CD1c-positive myeloid dendritic cell (primary cell): Measurements from ENCODE around the gene SMAD7.

ENCODE experiments used
- DNase-seq: peaks from one replicate; pipeline ENCODE4 v3.0.0-alpha.2; 2016; ENCODE audit errors: extremely low spot score

Gene SMAD7

DNA sequence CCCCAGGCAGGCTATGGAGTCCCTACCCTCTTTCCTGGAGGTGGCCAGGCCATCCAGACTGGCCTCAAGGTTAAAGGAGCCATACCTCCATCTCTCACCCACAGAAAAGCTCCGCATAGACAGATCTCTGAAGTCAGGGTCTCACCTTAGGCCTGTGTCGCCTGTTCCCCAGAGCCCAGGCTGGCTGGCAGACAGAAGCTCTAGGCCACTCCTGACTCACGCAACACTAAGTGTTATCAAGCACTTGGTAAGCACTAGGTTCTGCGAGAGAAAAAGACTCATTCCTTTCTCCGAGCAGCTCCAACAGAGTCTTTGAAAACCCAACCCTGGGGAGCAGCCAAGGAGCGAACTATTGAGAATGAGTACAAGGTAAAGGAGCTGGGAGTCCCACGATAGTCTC lies 6.1 kb downstream of the SMAD7 start:
- DNase-seq, result no peak

DNA sequence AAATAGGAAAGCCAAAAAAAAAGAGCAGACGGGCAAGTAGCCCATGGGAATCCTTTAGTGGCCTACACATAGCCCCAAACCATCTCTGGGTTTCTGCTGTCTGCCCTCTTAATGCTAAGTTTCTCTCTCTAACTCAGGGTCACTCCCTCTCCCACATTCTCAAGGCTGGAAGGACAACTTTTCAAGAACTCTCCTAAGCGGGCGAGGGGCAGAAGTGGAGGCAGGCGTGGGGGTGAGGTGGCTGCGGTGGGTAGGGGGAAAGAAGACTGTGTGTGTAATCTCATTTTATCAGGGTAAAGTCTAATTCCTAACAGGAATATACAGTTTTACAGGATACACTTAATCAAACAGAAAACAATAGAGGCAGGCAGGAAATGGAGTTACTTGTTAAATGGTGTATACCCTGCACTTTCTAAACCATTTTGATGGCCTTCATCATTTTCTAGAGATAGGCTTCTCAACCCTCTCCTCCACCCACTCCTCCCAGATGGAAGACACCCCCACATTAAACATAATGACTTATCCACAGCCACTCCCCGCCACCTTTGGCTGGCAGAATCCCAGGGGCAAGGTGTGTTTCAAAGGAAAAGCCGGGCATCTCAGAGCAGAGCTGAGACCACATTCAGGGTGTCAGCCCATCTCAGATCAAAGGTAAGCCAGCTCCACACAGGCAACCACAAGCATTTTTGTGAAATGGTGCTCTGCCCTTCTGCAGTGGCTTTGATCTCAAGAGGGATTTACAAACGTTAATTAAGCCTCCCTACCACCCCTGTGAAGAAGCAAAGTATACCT lies 6.8 kb downstream of the SMAD7 start:
- DNase-seq, result no peak

DNA sequence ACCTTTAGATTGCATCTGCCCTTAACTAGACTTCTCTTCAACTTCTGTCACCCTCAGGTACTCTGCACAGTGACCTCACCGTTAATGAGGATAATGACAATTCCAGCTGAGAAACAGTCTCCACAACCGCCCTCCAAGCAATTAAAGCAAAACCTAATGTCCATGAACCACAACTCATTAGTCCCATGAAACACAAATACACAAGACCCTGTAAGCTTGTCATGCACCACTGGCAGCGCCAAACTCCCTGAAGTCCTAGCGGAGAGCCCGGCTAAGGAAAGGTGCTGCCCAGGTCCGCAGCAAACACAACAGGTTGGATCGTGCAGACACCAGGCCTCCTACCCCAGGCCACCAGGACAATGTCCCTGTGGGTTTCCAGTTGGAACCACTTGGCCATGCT lies 7.4 kb downstream of the SMAD7 start:
- no peak for DNase-seq

DNA sequence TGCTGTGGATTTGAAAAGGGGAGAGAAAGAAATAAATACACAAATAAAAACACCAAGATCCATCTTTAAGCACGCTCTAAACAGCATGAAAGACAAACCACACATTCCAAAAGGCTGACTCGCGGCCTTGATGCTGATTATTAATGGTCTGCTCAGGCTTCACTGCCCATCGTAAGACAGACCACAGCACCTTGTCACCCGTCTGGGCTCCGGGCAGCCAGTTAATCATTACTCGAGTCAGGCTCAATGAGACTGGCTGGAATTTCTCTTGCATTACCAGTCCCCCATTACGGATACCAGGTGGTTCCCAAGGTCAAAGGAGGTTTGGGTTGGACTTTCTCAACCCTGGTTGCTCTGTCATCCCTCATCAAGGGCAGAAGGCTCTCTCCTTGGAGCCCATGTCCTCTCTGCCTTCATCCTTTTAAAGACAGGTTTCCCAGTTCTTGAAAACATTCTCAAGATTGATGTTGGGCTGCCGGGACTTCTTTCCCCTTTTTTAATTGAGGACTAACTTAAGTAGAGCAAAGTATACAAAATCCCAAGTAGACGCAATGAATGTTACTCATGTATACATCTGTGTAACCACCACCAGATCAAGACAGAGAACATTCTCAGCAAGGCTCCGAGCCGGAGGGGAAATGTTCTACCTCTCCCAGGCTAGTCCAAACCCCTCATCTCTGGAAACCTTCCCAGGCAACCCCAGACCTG lies 8.1 kb downstream of the SMAD7 start:
- no peak for DNase-seq

DNA sequence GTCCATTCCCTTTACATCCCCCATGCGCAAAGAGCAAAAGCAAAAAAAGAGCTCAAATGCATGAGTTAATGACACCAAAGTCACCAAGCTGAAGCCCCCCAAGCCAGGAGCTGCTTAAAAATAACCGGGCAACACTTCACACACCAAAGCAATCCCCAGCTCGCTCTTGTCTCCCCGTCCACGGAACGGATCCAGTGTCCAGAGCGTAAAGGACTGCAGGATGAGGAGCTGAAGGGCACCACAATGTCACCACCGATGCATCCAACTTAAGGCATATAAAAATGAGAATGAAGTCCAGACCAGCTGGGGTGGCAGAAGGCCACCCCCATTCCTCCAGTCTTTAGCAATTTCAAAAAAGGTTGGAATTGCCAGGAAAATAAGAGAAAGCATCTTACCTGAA lies 8.7 kb downstream of the SMAD7 start:
- DNase-seq, result no peak

DNA sequence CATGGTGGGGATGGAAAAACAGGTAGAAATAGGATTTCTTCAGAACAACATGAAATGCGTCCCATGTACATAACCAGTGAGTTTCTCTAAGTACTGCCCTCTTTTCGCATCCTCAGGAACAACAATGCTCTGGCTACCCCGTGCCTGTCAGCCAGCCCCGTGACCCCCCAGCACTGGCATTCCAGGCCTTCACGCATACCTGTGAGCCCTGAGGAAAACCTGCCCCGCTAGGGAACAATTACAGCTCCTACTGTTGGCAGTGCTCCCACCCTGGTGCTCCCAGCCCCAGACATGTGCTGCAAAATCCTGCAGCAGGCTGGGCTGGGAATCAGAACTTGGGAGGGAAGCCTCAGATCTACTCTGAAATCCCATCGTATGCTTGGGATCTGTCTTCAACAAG lies 9.1 kb downstream of the SMAD7 start:
- no peak for DNase-seq

DNA sequence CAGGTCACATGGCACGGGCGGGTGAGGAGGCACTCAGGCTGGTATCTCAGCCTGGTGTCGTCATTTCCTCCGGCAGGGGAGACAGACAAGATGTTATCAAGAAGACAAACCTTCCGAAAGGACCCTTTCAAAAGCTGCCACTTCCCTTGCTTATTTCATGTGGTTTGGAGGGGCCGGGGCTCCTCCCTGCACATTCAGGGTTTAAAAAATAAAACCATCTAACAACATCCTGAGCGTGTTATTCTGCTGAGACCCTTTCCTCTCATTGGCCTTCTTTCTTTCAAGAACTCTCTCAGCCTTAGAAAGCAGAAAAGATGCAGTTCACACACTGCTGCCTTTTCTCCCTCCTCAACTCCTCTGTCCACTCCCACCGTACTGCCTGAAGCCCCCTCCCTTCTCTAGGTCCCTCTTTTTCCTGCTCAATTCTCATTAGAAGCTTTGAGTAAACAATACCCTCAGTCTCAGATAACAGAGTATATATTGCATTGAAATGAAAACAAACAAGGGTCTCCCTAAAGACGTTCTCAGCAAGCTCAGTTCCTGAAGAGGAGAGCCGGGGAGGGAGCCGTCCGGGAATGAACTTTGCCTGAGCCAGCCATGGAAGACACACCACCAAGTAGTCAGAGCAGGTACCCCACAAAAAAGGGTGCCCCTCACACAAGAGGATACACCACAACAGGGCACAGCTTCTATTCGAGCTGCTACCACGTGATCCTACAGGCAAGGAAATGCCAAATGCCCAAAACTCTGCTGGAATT lies 9.7 kb downstream of the SMAD7 start:
- DNase-seq, result peak; percentile 69

DNA sequence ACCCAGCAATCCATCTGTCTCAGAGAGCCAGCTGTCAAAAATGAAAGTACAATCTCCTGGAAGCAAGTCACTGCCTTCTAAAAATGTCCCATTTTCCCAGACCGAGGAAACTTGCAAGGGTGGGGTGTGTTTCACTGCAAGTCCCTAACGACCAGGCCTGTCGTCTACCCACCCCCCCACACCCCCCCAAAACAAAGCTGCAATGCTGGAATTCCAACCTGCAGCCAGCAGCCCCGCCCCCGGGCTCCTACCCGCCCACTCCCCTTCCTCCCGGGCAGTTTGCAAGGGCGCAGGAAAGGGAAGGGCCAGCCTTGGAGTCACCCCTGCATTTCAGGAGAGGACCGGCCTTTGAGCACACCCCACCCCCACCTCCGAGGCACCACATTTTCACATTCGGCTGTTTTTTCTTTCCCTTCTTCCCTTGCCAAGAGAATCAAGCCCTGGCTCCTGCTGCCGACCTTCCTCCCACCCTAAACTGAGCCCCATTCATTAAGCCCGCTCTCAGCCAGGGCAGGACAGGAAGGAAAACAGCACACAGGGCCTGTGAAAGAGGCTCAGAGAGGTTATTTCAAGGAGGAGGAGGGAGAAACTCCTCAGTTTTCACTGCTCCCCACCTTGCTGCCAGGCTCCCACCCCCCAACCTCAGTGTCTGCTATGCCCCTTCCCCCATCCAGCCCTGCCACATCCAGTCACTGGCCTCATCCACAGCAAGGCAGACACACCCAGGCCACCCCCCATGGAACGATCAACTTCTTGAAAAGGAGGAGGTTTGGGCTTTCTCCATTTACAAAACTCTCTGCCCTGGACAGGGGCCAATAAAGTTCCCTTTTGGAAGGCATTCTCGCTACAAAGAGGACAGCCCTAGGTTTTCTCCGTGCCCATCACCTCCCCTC lies 11.3 kb downstream of the SMAD7 start:
- peak; percentile 52 for DNase-seq

DNA sequence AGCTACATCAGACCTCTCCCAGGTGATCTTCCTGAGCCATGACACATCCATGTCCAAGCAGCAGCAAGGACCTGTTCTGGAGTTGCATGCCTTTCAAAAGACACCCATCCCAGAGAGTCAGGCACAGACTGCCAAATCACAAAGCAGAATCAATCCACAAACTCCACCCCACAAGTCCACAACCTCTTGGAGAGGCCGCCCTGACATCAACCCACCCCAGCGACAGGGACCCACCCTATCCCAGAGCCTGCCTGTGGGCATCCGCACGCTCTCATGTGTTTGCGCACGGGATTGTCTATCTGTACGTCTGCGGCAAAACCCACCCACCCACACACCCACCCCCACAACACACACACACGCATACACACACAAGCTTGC lies 11.9 kb downstream of the SMAD7 start:
- DNase-seq, result no peak

DNA sequence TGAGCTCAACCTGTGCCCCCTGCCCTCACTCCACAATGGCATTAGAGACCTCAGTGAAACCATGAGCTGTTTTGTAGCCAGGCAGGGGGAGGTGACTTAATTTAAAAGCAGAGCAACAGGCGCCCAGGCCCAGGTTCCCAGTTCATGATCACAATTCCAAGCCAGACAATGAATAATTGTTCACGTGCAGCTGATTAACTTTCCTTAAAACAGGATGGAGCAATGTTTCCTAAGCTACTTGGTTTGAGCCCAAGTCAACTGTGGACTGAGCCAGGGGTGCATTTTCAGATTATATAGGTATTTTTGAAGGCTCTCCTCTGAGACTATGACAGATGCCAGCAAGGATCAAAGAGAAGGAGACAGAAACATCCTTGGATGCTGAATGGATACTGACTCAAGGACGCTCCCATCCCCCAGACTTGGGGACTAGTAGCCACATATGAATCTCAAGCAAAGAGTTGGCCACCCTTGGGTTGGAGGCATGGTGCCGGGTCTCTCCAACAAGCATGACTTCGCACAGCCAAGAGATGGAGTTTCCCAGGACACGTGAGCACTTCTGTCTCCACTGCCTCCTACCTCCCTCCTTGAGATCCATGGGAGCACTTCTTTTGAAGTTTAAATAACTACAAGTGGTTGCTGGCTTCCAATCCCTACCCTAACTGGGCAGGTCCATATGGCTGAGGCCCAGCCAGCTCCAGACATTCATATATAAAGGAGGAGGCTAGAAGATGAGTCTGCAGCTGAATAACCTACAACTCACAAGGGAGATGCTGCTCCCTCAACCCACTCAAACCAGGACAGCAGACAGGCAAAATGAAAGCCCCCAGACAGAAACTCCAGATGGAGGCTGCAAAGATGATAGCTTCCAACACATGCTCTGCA lies 12.7 kb downstream of the SMAD7 start:
- no peak for DNase-seq

DNA sequence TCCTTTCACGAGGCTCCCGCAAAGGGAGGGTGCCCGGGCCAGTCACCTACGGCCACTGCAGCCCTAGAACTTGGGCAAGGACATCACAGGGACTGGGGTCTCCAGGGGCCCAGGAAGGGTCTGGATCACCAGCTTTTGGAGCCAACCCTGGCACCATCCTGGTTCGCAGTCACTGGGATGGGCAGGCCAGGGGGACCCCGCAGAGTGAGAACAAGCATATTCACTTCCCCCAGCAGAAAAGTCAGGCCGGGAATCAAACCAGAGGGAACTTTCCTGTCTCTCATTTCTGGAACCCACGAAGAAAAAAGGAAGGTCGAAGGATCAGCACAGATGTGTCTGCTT lies 15.4 kb downstream of the SMAD7 start:
- no peak for DNase-seq

DNA sequence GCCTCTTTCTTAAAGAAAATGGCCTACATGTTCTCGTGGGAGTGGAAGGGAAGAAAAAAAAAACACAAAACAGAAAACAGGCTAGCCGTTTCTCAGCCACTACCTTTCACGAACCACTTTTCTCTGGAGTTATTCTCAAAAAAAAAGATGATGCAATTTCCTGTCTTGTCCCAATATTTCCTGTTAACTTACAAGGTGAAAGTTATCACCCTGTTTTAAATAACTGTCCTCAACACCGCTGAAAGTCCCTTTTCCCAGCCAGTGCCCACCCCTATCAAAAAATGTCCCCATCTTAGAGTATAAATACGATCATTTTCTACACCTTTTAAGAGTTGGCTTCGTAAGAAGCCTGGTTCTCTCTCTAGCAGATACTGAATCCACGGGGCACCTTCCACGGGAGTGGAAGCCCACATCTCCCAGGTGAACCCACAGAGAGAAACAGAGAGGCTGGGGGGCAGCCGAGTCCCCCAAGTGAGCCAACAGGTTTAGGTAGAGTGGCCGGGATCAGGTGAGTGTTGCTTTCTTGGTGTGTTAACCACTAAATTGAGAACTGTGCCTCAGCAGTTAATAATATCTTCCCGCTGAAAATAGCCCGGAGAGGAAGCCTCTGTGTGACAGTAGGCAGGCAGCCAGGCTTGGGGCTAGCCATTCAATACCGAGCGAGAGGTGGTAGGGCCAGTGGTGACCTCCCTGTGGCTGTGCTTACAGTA lies 15.9 kb downstream of the SMAD7 start:
- DNase-seq, result peak; percentile 37

DNA sequence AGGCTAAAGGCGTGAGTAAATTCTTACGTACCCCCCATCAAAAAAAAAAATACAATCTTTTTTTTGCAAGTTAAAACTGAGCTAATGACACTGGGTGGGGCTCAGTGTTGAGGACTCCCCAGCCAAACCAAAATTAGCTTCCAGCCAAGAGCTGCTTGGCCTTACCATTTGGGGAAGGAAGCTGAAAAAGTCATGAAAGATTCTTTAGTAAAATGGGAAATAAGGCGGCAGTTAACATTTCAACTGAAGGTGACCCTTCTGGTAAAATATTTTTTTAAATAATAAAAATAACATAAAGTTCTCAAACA lies 16.4 kb downstream of the SMAD7 start:
- peak; percentile 56 for DNase-seq

DNA sequence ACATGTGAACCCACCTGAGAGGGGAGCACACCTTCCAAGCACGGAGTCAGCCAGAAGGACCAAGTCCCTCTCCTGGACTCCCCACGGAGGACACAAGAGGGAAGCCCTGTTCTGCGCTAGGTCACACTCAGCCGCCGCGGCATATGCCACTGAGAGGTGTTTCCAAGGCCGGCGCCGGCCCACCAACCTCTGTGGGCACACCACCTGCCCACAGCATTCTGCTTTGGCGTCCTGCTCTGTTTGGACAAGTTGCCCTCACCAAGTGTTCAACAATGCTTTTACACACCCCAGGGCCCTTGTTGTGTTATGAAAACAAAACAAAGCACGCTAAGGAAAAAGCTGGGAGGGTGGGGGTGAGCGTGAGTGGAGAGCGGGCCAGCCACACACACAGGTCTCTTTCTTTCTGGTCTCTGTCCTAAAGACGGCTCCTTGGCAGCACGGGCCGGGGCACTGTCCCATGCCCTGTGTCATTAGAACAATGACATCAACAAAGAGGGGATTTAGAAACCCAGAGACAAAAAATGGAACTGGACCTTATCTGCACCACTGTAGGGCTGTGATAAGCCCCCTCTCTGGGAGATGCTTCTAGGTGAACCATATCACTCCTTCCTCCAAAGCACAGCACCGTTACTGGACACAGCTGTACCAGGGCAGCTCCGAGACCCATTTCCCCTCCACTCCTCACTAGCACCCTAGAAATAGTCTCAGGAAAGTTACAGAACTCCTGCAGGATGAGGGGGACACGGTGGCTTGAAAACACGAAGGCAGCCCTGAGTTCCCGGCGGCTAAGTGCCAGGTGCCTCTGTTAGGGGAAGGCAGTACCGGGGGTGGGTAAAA lies 17.0 kb downstream of the SMAD7 start:
- no peak for DNase-seq

DNA sequence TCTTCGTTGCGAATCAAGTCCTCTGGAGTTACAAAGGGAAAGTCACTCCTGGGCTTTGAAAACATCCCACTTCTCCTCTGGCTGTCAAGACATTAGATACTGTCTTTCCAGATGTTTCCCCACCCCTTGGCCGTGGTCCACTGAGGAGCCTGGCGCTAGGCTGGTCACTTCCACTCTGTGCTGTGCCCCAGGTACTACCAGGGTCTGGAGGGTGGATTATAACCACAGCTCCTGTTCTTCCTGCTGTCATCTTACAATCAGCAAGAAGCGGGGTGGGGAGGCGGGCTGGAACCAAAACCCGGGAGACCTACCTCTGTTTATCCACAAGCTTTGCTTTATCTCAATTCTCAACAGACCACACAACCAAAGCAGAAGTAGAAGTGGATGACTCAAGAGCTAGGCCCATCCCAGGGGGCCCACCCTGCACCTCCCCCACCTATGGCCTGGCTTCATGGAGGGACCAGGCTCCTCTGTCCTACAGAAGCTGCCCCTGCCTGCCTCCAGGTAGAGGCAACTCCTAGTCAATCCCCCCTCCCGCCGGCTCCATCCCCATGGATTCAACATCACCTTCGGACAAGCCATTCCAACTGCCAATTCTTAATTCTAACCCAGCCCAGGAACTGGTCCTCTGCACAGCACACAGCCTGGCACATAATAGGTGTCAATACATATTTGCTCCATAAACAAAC lies 17.8 kb downstream of the SMAD7 start:
- peak; percentile 49 for DNase-seq

DNA sequence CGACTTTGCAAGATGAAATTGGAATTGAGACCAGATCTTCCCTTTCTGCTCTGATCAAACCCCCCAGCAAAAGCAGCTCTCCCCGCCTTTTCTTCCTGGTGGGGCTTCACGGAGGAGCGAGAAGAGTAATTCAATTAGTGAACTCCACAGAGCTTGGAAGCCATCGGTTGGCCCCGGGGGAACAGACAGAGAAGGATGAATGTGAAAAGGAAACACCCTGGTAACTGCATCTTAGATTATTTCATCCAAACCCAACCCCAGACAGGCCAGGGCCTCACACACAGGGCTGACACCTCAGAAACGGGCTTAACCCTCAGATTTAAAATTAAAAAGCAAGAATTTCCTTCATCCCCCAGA lies 18.3 kb downstream of the SMAD7 start:
- no peak for DNase-seq

DNA sequence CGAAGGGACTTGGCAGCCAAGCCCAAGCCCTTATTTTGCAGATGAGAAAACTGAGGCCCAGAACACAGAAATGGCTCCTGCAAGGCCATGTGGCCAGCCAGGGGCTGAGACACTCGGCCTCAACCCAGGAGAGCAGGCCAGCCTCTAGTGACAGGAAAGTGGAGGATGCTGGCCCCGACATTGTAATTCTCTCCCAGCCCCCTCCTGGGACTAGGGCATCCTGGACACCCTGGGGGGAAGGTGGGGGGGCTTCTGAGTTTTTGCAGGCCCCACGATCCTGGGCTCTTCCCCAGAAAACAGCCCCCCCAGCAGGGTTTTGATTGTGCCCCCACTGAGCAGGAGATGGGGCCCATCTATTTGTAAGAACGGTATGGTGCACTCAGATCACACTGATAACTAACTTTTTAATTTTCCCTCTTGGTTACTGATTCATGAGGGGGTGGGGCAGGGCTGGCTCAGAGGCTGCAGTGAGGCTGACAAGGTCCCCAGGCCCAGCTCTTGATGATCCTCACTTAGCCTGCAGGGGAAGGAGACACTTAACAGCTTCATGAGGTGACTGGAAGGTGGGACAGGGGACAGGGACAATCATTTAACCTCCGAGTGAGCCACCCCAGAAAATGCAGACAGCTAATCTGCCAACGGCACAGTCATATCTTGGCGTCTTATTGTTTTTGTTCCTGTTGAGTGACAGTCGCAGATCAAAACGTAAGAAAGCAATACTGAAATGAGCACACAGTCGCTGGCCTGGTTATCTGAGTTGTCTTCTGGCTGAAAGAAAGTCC lies 18.9 kb downstream of the SMAD7 start:
- DNase-seq, result no peak

DNA sequence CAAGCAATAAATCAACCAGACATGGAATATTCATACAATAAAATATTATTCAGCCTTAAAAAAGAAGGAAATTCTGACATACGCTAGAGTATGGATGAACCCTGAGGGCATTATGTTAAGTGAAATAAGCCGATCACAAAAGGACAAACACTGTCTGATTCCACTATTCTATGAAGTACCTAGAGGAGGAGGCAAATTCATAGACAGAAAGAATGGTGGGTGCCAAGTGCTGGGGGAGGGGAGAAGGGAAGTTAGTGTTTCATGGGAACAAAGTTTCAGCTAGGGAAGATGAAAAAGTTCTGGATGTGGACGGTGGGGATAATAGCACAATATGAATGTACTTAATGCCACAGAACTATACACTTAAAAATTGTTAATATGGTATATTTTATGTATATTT lies 19.8 kb downstream of the SMAD7 start:
- no peak for DNase-seq
